HAP-1 (cell line): ENCODE results near the gene MEAK7.

ENCODE experiments used
- DNase-seq, 2 experiments: peaks; one replicate each; pipeline ENCODE4 v3.0.0-alpha.2; 2016 to 2020; ENCODE audit warnings: low spot score in 2 of 2
- H3K27me3 ChIP-seq: fragments of 250-450 bp; sonication (Bioruptor Pico); 2 replicates; pipeline ENCODE4 v1.5.1; 2020; ENCODE audit warnings: low read depth, mild to moderate bottlenecking, moderate library complexity
- H3K36me3 ChIP-seq: fragments of 250-450 bp; sonication (Bioruptor Pico); replicated peaks from 2 replicates; pipeline ENCODE4 v1.5.1; 2020; ENCODE audit warnings: mild to moderate bottlenecking
- H3K4me1 ChIP-seq: fragments of 250-450 bp; sonication (Bioruptor Pico); 2 replicates; pipeline ENCODE4 v1.5.1; 2020; ENCODE audit warnings: mild to moderate bottlenecking
- H3K4me3 ChIP-seq: fragments of 250-450 bp; sonication (Bioruptor Pico); 2 replicates; pipeline ENCODE4 v1.5.1; 2020; ENCODE audit warnings: mild to moderate bottlenecking, moderate library complexity
- H3K9me3 ChIP-seq: fragments of 250-450 bp; sonication (Bioruptor Pico); 2 replicates; pipeline ENCODE4 v1.5.1; 2020; ENCODE audit warnings: mild to moderate bottlenecking, moderate library complexity
- in situ Hi-C: fragments of 300-500 bp; cut with MboI; formaldehyde crosslinking; loops from 3 replicates; pipeline ENCODE4 v1.14.3; 2020; ENCODE audit warnings: low sequenced_read_pairs, inconsistent platforms, mixed read lengths

The MEAK7 gene

GRCh38 chr16:84541999-84542817 lies 37.7 kb upstream of the MEAK7 start:
- no peak overlapping the region for H3K4me3 ChIP-seq
- in situ Hi-C loops, result no loop called here
- DNase-seq, result no peak
- no peaks in the 10 kb centered on the region for H3K27me3 ChIP-seq
- no peaks in the 10 kb centered on the region for H3K9me3 ChIP-seq
- H3K36me3 ChIP-seq, result no peaks in the 10 kb centered on the region
- peaks cover 9% of the 10 kb centered on the region for H3K4me1 ChIP-seq

GRCh38 chr16:84540194-84540593 lies 35.7 kb upstream of the MEAK7 start:
- Histone ChIP-seq H3K27me3 (no peaks in the 10 kb centered on the region), H3K9me3 (no peaks in the 10 kb centered on the region), H3K36me3 (no peaks in the 10 kb centered on the region), H3K4me1 (peaks cover 12% of the 10 kb centered on the region), H3K4me3 (no peak overlapping the region)
- in situ Hi-C loops, result no loop called here
- DNase-seq, result no peak

- Histone ChIP-seq H3K27me3 (no peaks in the 10 kb centered on the region), H3K36me3 (no peaks in the 10 kb centered on the region), H3K4me3 (no peak overlapping the region), H3K4me1 (peaks cover 12% of the 10 kb centered on the region), H3K9me3 (no peaks in the 10 kb centered on the region)
- in situ Hi-C loops, result no loop called here
- DNase-seq, result no peak
Measured at GRCh38 chr16:84538222-84538840, 33.9 kb upstream of the MEAK7 start.

GRCh38 chr16:84537491-84538151 lies 33.2 kb upstream of the MEAK7 start:
- in situ Hi-C loops, result no loop called here
- Histone ChIP-seq H3K4me1 (peaks cover 12% of the 10 kb centered on the region), H3K4me3 (no peak overlapping the region), H3K36me3 (no peaks in the 10 kb centered on the region), H3K27me3 (no peaks in the 10 kb centered on the region), H3K9me3 (no peaks in the 10 kb centered on the region)
- peak; percentile 58 to 64 for DNase-seq

GRCh38 chr16:84535851-84536250 lies 31.4 kb upstream of the MEAK7 start:
- in situ Hi-C loops, result no loop called here
- Histone ChIP-seq H3K27me3 (no peaks in the 10 kb centered on the region), H3K4me1 (peaks cover 14% of the 10 kb centered on the region), H3K4me3 (no peak overlapping the region), H3K36me3 (no peaks in the 10 kb centered on the region), H3K9me3 (no peaks in the 10 kb centered on the region)
- DNase-seq, result no peak

- no peak for DNase-seq
- H3K4me3 ChIP-seq, result no peak overlapping the region
- in situ Hi-C loops, result no loop called here
- no peaks in the 10 kb centered on the region for H3K36me3 ChIP-seq
- H3K27me3 ChIP-seq, result no peaks in the 10 kb centered on the region
- H3K4me1 ChIP-seq, result peaks cover 14% of the 10 kb centered on the region
- H3K9me3 ChIP-seq, result no peaks in the 10 kb centered on the region
Measured at GRCh38 chr16:84535408-84535807, 30.9 kb upstream of the MEAK7 start.

GRCh38 chr16:84534815-84535214 lies 30.4 kb upstream of the MEAK7 start:
- Histone ChIP-seq H3K4me1 (peaks cover 14% of the 10 kb centered on the region), H3K27me3 (no peaks in the 10 kb centered on the region), H3K4me3 (no peak overlapping the region), H3K36me3 (no peaks in the 10 kb centered on the region), H3K9me3 (no peaks in the 10 kb centered on the region; the same call in 1 of the 2 replicates)
- DNase-seq, result no peak
- in situ Hi-C loops, result no loop called here

GRCh38 chr16:84532855-84533486 lies 28.5 kb upstream of the MEAK7 start:
- in situ Hi-C loops, result no loop called here
- Histone ChIP-seq H3K4me3 (no peak overlapping the region), H3K36me3 (no peaks in the 10 kb centered on the region), H3K9me3 (no peaks in the 10 kb centered on the region; the same call in 1 of the 2 replicates), H3K4me1 (peaks cover 11% of the 10 kb centered on the region), H3K27me3 (no peaks in the 10 kb centered on the region)
- no peak for DNase-seq

GRCh38 chr16:84532291-84532724 lies 27.8 kb upstream of the MEAK7 start:
- Histone ChIP-seq H3K4me1 (peaks cover 5% of the 10 kb centered on the region; the same call in 1 of the 2 replicates), H3K27me3 (no peaks in the 10 kb centered on the region), H3K9me3 (no peaks in the 10 kb centered on the region; the same call in 1 of the 2 replicates), H3K4me3 (no peak overlapping the region), H3K36me3 (no peaks in the 10 kb centered on the region)
- DNase-seq, result peak in 1 of 2 experiments; percentile 44
- in situ Hi-C loops, result no loop called here

- Histone ChIP-seq H3K36me3 (no peaks in the 10 kb centered on the region), H3K27me3 (no peaks in the 10 kb centered on the region), H3K9me3 (no peaks in the 10 kb centered on the region; the same call in 1 of the 2 replicates), H3K4me1 (peaks cover 2% of the 10 kb centered on the region; the same call in 1 of the 2 replicates), H3K4me3 (no peak overlapping the region)
- no peak for DNase-seq
- in situ Hi-C loops, result no loop called here
Measured at GRCh38 chr16:84531671-84532111, 27.2 kb upstream of the MEAK7 start.

GRCh38 chr16:84530590-84530989 lies 26.1 kb upstream of the MEAK7 start:
- H3K9me3 ChIP-seq, result no peaks in the 10 kb centered on the region; the same call in 1 of the 2 replicates
- no peak overlapping the region for H3K4me3 ChIP-seq
- no peak for DNase-seq
- no peaks in the 10 kb centered on the region for H3K36me3 ChIP-seq
- in situ Hi-C loops, result no loop called here
- peaks cover 4% of the 10 kb centered on the region; the same call in 1 of the 2 replicates for H3K4me1 ChIP-seq
- no peaks in the 10 kb centered on the region for H3K27me3 ChIP-seq

- no peaks in the 10 kb centered on the region; the same call in 1 of the 2 replicates for H3K9me3 ChIP-seq
- no peak overlapping the region for H3K4me3 ChIP-seq
- H3K4me1 ChIP-seq, result peaks cover 4% of the 10 kb centered on the region; the same call in 1 of the 2 replicates
- no peak for DNase-seq
- H3K36me3 ChIP-seq, result no peaks in the 10 kb centered on the region
- in situ Hi-C loops, result no loop called here
- H3K27me3 ChIP-seq, result no peaks in the 10 kb centered on the region
Measured at GRCh38 chr16:84529607-84530006, 25.1 kb upstream of the MEAK7 start.

- Histone ChIP-seq H3K9me3 (no peaks in the 10 kb centered on the region; the same call in 1 of the 2 replicates), H3K4me3 (no peak overlapping the region), H3K4me1 (peaks cover 4% of the 10 kb centered on the region; the same call in 1 of the 2 replicates), H3K36me3 (no peaks in the 10 kb centered on the region), H3K27me3 (no peaks in the 10 kb centered on the region)
- in situ Hi-C loops, result no loop called here
- no peak for DNase-seq
Measured at GRCh38 chr16:84528322-84528721, 23.9 kb upstream of the MEAK7 start.
